GM06990 (cell line): ENCODE measurements around the gene PNLIPRP3.

Source experiments
- DNase-seq: peaks from one replicate; pipeline ENCODE4 v3.0.0-alpha.2; 2011; ENCODE audit not compliant: insufficient read length; ENCODE audit errors: extremely low read depth
- H3K27me3 ChIP-seq: replicated peaks from 2 replicates; pipeline ENCODE4 v1.6.0; 2011; ENCODE audit warnings: low read length; ENCODE audit not compliant: control insufficient read depth, insufficient read depth
- H3K36me3 ChIP-seq: 2 replicates; pipeline ENCODE4 v1.5.1; 2011; ENCODE audit warnings: low read length; ENCODE audit not compliant: control insufficient read depth, insufficient read depth
- H3K4me3 ChIP-seq: replicated peaks from 2 replicates; pipeline ENCODE4 v1.5.1; 2011; ENCODE audit warnings: low read depth, mild to moderate bottlenecking, control low read depth, low read length
- CTCF ChIP-seq: IDR thresholded peaks from 2 replicates; pipeline ENCODE4 v1.5.1; 2011; ENCODE audit warnings: low read length, control low read depth, mild to moderate bottlenecking, inconsistent platforms; ENCODE audit not compliant: insufficient read depth, poor library complexity, severe bottlenecking

Gene PNLIPRP3

GRCh38 chr10:116475866-116476265 lies 48.2 kb downstream of the PNLIPRP3 start:
- H3K27me3 ChIP-seq: no peaks in the 10 kb centered on the region
- TF ChIP-seq CTCF: no peak
- no peak for DNase-seq
- H3K4me3 ChIP-seq: no peak overlapping the region
- no peaks in the 10 kb centered on the region for H3K36me3 ChIP-seq

- no peak for DNase-seq
- H3K36me3 ChIP-seq: no peaks in the 10 kb centered on the region
- TF ChIP-seq CTCF: no peak
- no peaks in the 10 kb centered on the region for H3K27me3 ChIP-seq
- H3K4me3 ChIP-seq: no peak overlapping the region
Observed at GRCh38 chr10:116476461-116476860, 48.8 kb downstream of the PNLIPRP3 start.

- no peak for TF ChIP-seq CTCF
- no peaks in the 10 kb centered on the region for H3K36me3 ChIP-seq
Observed at GRCh38 chr10:116477986-116478664, 50.5 kb downstream of the PNLIPRP3 start.

GRCh38 chr10:116486770-116487448 lies 59.3 kb downstream of the PNLIPRP3 start:
- DNase-seq: no peak
- H3K36me3 ChIP-seq: no peaks in the 10 kb centered on the region
- H3K4me3 ChIP-seq: no peak overlapping the region
- TF ChIP-seq CTCF: no peak
- no peaks in the 10 kb centered on the region for H3K27me3 ChIP-seq

More at GRCh38 chr10:116477986-116478664, 50.5 kb downstream of the PNLIPRP3 start:
- DNase-seq: no peak
- Histone ChIP-seq H3K27me3 (no peaks in the 10 kb centered on the region), H3K4me3 (no peak overlapping the region)

GRCh38 chr10:116487522-116488430 lies 60.1 kb downstream of the PNLIPRP3 start:
- no peak for TF ChIP-seq CTCF
- no peak for DNase-seq
- H3K27me3 ChIP-seq: no peaks in the 10 kb centered on the region
- no peaks in the 10 kb centered on the region for H3K36me3 ChIP-seq
- no peak overlapping the region for H3K4me3 ChIP-seq
